ENCODE measurements around the gene NFKBIE.
A peak's percentile ranks its signal among the peaks of the same experiment; 100 is the strongest.

Gene NFKBIE

DNA sequence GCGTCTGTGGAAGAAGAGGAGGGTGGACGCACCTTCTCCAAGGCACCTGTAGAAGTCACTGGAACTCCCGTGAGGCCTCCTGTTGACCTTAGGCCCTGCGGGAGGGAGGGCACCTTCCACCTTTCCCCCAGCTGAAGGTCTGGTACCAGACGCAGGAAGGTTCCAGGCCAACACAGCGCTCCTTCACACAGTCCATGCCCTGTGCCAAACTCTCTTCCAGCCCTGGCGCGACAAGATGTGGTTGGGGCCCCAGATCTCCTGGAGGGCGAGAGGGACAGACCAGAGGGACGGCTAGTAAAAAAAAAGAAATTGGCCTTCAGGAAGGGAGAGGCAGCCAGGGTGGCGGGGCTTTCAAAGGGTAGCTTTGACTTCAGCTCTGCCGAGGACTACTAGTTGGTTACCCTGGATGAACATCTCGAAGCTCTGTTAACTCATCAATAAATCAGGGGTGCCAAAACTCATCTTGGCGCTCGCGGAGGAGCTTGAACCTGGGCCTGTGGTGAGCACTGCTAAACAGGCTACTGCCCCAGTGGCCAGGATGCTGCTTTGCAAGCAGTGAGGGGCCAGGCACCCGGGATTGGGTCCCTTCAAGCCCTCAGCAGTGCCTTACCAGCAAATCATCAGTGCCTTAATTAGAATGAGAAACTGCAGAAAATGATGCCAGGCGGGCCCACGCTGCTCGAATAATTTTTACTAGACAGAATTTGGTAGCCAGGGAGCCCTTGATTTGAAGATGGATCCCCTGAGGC lies 32.9 kb upstream of the NFKBIE start:
- TF ChIP-seq, protein P1, sequence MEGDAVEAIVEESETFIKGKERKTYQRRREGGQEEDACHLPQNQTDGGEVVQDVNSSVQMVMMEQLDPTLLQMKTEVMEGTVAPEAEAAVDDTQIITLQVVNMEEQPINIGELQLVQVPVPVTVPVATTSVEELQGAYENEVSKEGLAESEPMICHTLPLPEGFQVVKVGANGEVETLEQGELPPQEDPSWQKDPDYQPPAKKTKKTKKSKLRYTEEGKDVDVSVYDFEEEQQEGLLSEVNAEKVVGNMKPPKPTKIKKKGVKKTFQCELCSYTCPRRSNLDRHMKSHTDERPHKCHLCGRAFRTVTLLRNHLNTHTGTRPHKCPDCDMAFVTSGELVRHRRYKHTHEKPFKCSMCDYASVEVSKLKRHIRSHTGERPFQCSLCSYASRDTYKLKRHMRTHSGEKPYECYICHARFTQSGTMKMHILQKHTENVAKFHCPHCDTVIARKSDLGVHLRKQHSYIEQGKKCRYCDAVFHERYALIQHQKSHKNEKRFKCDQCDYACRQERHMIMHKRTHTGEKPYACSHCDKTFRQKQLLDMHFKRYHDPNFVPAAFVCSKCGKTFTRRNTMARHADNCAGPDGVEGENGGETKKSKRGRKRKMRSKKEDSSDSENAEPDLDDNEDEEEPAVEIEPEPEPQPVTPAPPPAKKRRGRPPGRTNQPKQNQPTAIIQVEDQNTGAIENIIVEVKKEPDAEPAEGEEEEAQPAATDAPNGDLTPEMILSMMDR (conservative IDR thresholded peaks at IDR 0.05; ENCODE audit: low read depth), result no peak
- H3K27ac ChIP-seq, result no peak overlapping the region
- ChIA-PET CTCF (interaction anchor here (0.6 to 1.8 kb wide), 4 partner anchors 15 to 1033 kb away, joined by 3 to 7 read pairs (median 4); partner anchors contain the start of gene AARS2), POLR2A (ENCODE audit: low non-redundant PET) (interaction anchor here (1.4 kb wide), 1 partner anchor 11 kb away, joined by 3 read pairs; no protein-coding TSS in a partner anchor)
- no peak for DNase-seq (ENCODE audit: low spot score)

DNA sequence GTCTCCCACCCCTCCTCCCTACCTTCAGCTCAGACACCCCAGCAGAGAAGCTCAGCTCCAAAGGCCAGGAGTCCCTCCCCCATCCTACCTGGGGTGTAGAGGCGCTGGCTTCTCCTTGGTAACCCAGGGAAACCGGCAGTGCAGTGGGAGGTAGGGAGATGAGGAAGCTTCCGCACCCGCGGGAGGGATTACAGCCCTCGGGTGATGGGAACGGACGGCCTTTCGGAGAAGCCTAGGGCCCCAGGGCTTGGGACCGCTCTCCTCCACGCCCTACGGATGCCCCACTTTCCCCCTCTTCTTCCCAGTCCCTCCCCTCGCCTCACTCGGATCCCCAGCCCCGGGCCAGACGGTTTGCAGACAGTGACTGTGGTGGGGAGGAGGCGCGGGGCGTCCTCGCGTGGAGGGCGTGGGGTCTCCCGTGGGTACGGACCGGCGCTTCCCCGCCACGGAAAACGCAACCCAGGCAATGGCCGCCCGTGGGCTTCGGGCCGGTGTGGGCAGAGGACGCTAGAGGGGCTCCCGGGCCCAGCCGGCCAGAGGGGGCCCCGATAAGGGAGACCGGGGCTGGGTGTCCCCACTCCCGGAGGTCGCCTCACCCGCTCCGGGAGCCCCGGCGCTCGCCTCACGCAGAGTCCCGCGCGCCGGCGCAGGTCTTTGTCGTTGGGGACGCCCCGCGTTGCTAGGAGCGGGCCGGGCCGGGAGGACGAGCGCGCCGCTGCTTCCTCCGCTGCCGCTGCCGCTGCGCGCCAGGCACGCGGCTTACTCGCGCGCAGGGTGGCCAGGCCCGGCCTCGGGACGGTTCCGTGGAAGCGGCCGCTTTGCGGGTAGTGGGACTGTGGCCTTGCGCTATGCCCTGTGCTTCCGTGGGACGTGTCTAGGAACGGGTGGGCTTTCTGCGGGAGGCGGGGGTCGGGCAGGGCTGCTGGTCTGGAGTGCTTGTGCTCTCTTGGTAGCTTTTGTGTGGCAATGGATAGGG lies 32.0 kb upstream of the NFKBIE start:
- CTCF ChIA-PET, result interaction anchor here (0.6 to 1.8 kb wide), 7 partner anchors 16 to 1032 kb away, joined by 3 to 7 read pairs (median 4); partner anchors contain the start of gene AARS2
- H3K27ac ChIP-seq, result no peak overlapping the region
- TF ChIP-seq, protein P1 (conservative IDR thresholded peaks at IDR 0.05; ENCODE audit: low read depth), result no peak
- POLR2A ChIA-PET (ENCODE audit: low non-redundant PET), result interaction anchor here (1.4 kb wide), 1 partner anchor 12 kb away, joined by 3 read pairs; no protein-coding TSS in a partner anchor
- peak; percentile 18 for DNase-seq (ENCODE audit: low spot score)

DNA sequence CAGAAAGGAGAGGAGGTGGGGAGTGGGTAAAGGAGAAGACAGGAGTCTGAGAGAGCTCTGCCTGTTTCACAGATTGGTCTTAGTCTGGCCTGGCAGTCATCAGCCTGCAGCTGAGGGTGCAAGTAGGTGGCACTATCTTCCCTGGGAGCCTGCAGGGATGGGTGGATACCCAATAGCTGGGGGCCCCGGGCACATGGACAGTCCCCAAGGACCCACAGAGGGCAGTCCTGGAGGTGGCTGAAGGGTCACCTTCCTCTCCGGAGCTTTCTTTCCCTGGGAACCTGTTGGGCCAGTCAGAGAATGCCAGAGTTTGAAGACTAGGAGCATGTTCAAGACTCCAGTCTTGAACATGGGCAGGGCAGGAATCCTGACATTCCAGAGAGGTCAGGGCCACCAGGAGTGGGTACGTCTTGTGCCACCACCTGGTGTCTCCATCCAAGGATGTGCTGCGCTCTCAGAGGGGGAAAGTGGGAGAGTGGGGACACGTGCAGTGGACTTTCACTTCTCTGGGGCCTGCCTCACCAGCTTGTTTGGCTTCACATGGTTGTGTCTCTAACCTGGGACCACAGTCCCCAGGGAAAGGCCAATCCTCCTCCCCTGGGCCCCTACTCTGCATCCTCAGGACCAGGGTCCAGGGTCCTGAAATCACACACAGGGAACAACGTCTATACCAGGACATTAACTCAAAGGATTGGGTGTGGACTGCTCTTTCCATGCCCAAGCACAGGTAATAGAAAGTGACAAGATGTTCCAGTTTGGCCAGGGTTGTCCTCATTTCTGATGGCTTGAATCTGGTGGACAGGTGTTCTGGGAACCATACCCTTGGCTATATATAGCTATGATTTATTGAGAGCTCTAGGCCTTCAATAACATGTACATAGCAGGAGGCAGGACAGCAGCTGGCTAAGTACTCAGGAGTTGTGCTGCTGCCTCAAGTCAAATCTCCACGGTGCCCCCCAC lies 29.8 kb upstream of the NFKBIE start:
- H3K27ac ChIP-seq, result no peak overlapping the region
- TF ChIP-seq, protein P1 (conservative IDR thresholded peaks at IDR 0.05; ENCODE audit: low read depth), result no peak
- POLR2A ChIA-PET (ENCODE audit: low non-redundant PET), result interaction anchor here (0.5 kb wide), 1 partner anchor 386 kb away, joined by 3 read pairs; no protein-coding TSS in a partner anchor
- CTCF ChIA-PET, result interaction anchor here (0.5 to 1.4 kb wide), 5 partner anchors 10 to 39 kb away, joined by 3 to 5 read pairs (median 4); no protein-coding TSS in a partner anchor
- no peak for DNase-seq (ENCODE audit: low spot score)

DNA sequence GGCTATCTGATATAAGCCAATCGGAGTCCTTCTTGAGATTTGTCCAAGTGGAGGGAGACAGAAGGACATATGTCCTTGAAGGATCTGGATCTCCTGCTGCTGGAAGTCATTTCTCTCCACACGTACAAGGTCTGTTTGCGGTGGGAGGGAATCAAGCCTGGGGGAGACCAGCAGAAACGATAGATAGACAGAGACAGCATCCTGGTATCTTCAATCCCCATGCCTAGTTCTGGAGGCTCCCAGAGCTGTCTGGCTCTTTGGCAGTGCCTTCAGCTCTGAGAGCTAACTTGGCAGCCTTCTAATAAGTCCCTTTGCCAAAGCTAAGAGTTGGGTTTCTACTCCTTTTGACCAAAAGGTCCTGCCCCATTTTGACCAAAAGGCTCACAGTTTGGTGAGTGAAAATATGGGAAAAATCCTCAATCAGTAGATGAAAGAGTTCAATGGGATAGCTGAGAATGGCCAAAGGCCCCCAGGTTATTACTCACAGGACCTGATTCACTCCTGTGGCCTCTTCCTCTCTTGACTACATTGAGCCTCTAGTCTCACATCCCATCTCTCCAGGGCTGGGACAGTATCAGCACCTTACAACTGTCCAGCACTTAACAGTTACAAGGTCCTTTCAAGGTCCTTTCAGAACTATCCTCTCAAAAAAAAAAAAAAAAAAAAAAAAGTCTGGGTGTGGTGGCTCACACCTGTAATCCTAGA lies 27.5 kb upstream of the NFKBIE start:
- H3K27ac ChIP-seq, result no peak overlapping the region
- POLR2A ChIA-PET (ENCODE audit: low non-redundant PET), result interaction anchor here (0.7 kb wide), 1 partner anchor 31 kb away, joined by 10 read pairs; no protein-coding TSS in a partner anchor
- DNase-seq (ENCODE audit: low spot score), result no peak
- TF ChIP-seq, protein P1 (conservative IDR thresholded peaks at IDR 0.05; ENCODE audit: low read depth), result no peak
- CTCF ChIA-PET, result interaction anchor here (1.4 kb wide), 1 partner anchor 25 kb away, joined by 7 read pairs; no protein-coding TSS in a partner anchor

DNA sequence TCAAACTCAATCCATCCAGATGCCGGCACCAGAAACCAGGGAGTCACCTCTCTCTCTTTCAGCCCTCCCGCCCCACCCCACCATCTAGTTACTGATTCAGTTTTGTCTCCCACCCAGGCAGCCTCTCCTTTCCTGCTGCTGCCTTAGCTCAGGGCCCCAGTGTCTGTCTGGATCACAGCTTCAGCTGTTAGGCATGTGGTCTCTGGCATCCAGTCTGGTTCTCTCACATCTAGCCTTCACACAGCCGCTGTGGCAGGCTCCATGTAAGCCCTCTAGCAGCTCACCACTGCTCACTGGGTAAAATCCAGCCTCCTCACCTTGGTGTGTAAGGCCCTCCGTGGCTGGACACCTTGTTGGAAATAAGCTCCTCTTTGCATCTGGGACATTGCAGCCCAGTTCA lies 26.5 kb upstream of the NFKBIE start:
- CTCF ChIA-PET, result interaction anchor here (1.4 kb wide), 1 partner anchor 24 kb away, joined by 7 read pairs; no protein-coding TSS in a partner anchor
- POLR2A ChIA-PET (ENCODE audit: low non-redundant PET), result no interaction called here
- H3K27ac ChIP-seq, result no peak overlapping the region
- no peak for DNase-seq (ENCODE audit: low spot score)
- TF ChIP-seq, protein P1 (conservative IDR thresholded peaks at IDR 0.05; ENCODE audit: low read depth), result no peak

Data from RWPE1 (cell line).